Thoracic aorta (tissue), 2 donors: ENCODE results near the gene CLDN9. TPM values are rescaled to one million over a fixed set of nuclear protein-coding genes. Genes with fewer than 3 reads are reported as not detected.

ENCODE experiments used
- ATAC-seq: fragments of 150-250 bp; one replicate; pipeline ENCODE4 v1.8.0; 2017; ENCODE audit warnings: low read depth; ENCODE audit not compliant: insufficient number of reproducible peaks, low FRiP score
- DNase-seq: peaks from one replicate; pipeline ENCODE4 v3.0.0-alpha.2; 2020; ENCODE audit warnings: low spot score
- H3K27ac ChIP-seq, 2 donors: fragments of 200-600 bp; sonication (generic); 1 replicate in 1 of 2; 2 replicates in 1 of 2; pipeline ENCODE4 v1.5.1; 2016; ENCODE audit warnings: mild to moderate bottlenecking in 2 of 2, moderate library complexity in 2 of 2
- H3K27me3 ChIP-seq: fragments of 200-600 bp; sonication (generic); replicated peaks from 2 replicates; pipeline ENCODE4 v1.6.0; 2016; ENCODE audit warnings: mild to moderate bottlenecking; ENCODE audit not compliant: insufficient read depth
- H3K36me3 ChIP-seq: fragments of 200-600 bp; sonication (generic); one replicate; pipeline ENCODE4 v1.5.1; 2016
- H3K4me1 ChIP-seq, 2 donors: fragments of 200-600 bp; sonication (generic); 1 replicate in 1 of 2; 2 replicates in 1 of 2; pipeline versions ENCODE4 v1.5.1 to v1.6.0; 2016; ENCODE audit warnings: low read depth in 2 of 2, mild to moderate bottlenecking in 1 of 2; ENCODE audit not compliant: control insufficient read depth in 1 of 2
- H3K4me3 ChIP-seq: fragments of 200-600 bp; sonication (generic); 2 replicates; pipeline ENCODE4 v1.5.1; 2016; ENCODE audit warnings: mild to moderate bottlenecking
- H3K9me3 ChIP-seq: fragments of 200-600 bp; sonication (generic); 2 replicates; pipeline ENCODE4 v1.5.1; 2016
- total RNA-seq, 2 donors: library from RNA; depleted of rRNA; stranded (reverse); fragments of >200 nt; gene quantifications; one replicate each; pipeline versions ENCODE4 v1.1.0 to v1.2.3, GENCODE V29; 2016
- TF ChIP-seq, protein P1 (sequence below): fragments of 200-600 bp; sonication (generic); IDR thresholded peaks from one replicate; pipeline ENCODE4 v1.5.1; 2019; ENCODE audit warnings: antibody characterized with exemption

CLDN9 gene
- total RNA-seq, 2 donors from 2014 or later, result 1.5 TPM; not detected in 1

DNA sequence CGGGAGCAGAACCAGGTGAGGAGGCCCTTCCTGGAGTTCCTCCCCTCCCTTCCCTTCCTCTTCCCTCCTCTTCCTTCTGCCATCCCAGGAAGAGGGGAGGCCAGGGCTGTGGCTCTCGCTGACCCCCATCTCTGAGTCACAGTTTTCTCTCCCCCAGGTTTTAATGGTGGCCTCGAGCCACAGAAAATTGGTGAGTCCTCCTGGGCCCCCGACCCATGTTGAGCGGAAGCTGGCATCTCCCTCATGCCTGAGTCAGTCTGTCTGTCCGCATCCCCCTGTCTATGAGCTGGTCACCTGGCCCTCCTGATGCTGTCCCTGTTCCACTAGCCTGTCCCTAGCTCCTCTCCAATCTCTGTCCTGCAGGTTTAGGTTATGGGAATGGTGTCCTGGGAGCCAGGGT is 12.8 kb upstream of the CLDN9 start:
- no peak for DNase-seq
- Histone ChIP-seq H3K4me3 (no peak overlapping the region), H3K36me3 (no peaks in the 10 kb centered on the region), H3K27ac (no peak overlapping the region), H3K9me3 (no peaks in the 10 kb centered on the region), H3K27me3 (no peaks in the 10 kb centered on the region), H3K4me1 (peaks cover 0 to 2% of the 10 kb centered on the region in 2 donors)
- TF ChIP-seq, protein P1, sequence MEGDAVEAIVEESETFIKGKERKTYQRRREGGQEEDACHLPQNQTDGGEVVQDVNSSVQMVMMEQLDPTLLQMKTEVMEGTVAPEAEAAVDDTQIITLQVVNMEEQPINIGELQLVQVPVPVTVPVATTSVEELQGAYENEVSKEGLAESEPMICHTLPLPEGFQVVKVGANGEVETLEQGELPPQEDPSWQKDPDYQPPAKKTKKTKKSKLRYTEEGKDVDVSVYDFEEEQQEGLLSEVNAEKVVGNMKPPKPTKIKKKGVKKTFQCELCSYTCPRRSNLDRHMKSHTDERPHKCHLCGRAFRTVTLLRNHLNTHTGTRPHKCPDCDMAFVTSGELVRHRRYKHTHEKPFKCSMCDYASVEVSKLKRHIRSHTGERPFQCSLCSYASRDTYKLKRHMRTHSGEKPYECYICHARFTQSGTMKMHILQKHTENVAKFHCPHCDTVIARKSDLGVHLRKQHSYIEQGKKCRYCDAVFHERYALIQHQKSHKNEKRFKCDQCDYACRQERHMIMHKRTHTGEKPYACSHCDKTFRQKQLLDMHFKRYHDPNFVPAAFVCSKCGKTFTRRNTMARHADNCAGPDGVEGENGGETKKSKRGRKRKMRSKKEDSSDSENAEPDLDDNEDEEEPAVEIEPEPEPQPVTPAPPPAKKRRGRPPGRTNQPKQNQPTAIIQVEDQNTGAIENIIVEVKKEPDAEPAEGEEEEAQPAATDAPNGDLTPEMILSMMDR, result no peak
- no peak for ATAC-seq

DNA sequence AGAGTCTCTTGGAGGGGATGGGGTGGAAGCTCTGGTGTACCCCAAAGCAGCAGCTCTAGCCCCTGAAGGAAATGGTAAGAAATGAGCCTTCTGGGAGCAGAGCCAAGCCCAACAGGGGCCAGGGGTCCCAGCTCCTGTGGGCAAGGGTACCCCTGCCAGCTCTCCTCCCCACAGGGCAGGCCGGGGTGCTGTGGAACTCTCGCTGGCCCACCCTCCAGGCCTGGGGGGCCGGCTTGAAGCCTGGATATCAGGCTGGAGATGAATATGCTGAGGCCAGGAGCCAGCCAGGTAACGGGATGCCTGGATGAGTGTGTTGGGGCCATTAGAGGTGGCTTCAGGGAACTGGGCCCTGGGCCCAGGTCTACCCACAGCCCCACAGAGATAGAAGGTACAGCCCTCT is 12.2 kb upstream of the CLDN9 start:
- TF ChIP-seq, protein P1, result no peak
- no peak overlapping the region for H3K27ac ChIP-seq
- ATAC-seq (no peak), DNase-seq (no peak)
- H3K4me3 ChIP-seq, result no peak overlapping the region
- no peaks in the 10 kb centered on the region for H3K27me3 ChIP-seq
- peaks cover 0 to 2% of the 10 kb centered on the region in 2 donors for H3K4me1 ChIP-seq
- H3K36me3 ChIP-seq, result no peaks in the 10 kb centered on the region
- no peaks in the 10 kb centered on the region for H3K9me3 ChIP-seq

DNA sequence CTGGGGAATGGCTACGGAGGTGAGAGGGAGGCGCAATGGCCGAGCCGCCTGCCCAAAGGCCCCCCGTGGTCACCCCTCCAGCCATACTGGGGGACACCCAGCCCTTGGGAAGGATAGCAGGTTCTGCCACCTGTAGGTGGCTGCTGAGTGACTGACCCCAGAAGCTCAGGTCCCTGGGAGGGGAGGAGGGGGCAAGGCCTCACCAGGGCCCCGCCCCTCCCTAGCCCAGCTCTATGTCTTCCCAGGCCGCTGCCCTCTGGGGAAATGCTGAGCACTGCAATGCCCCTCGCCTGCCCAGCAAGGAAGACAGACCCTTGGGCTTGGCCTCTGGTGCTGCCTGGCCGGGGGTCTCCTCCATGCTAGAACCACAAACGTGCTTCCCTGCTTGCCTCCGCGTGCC is 11.4 kb upstream of the CLDN9 start:
- DNase-seq, result no peak
- H3K27ac ChIP-seq, result no peak overlapping the region
- peaks cover 0 to 2% of the 10 kb centered on the region in 2 donors for H3K4me1 ChIP-seq
- no peaks in the 10 kb centered on the region for H3K9me3 ChIP-seq
- H3K36me3 ChIP-seq, result no peaks in the 10 kb centered on the region
- H3K4me3 ChIP-seq, result no peak overlapping the region
- H3K27me3 ChIP-seq, result no peaks in the 10 kb centered on the region
- TF ChIP-seq, protein P1, result no peak
- ATAC-seq, result no peak

DNA sequence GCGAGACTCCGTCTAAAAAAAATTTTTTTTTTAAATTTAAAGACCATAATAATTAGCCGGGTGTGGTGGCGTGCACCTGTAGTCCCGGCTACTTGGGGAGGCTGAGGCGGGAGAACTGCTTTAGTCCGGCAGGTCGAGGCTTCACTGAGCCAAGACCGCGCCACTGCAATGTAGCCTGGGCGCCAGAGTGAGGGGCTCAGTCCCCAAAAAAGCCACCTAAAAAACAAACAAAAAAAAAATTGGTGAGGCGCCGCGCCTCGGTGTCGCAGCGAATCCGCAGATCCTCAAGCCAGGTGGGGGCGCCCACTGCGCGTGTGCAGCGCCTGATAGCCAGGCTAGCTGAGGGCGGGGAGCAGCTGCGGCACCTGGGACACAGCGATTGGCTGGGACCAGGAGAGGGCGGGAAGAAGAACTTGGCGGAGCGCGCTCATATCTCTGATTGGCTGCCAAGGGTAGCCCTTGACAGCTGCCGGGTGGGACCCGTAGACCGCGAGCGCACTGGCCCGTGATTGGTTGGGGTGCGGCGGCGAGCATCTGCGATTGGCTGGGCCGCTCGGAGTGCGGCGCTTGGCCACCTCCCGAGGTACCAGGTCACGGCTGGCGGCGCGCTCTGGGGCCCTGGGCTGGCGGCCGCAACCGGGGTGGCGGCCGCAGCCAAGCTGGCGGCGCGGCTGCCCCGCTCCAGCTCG is 9.0 kb upstream of the CLDN9 start:
- no peaks in the 10 kb centered on the region for H3K36me3 ChIP-seq
- no peaks in the 10 kb centered on the region for H3K9me3 ChIP-seq
- DNase-seq (peak; percentile 83), ATAC-seq (peak; percentile 92)
- H3K4me1 ChIP-seq, result peaks cover 0 to 2% of the 10 kb centered on the region in 2 donors
- TF ChIP-seq, protein P1, result peak; percentile 29
- H3K27me3 ChIP-seq, result peaks cover 6% of the 10 kb centered on the region
- H3K4me3 ChIP-seq, result no peak overlapping the region
- H3K27ac ChIP-seq, result no peak overlapping the region

DNA sequence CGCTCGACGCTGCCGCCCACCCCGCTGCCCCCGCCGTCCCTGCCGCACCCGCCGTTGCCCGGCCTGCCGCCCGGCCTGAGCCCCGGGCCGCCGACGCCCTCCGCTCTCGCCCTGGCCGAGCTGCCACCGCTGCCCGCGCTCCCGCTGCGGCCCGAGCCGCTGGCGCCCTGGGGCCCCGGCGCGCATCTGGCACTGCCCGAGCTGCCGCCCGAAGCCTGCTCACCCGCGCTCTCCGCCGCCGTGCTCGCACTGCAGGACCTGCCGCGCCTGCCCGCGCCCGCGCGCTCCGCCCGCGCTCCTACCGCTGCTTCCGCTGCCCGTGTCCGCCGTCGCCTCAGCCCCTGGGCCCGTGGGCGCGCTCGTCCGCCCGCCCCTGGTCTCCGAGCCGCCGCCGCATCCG is 8.4 kb upstream of the CLDN9 start:
- H3K27ac ChIP-seq, result no peak overlapping the region
- H3K9me3 ChIP-seq, result no peaks in the 10 kb centered on the region
- TF ChIP-seq, protein P1, result no peak
- no peak for DNase-seq
- H3K4me1 ChIP-seq, result peaks cover 0 to 2% of the 10 kb centered on the region in 2 donors
- H3K4me3 ChIP-seq, result no peak overlapping the region
- H3K36me3 ChIP-seq, result no peaks in the 10 kb centered on the region
- peaks cover 12% of the 10 kb centered on the region for H3K27me3 ChIP-seq
- peak; percentile 5 for ATAC-seq
